GM12873 (cell line): ENCODE measurements around the gene GBGT1.

Experiments used
- CTCF ChIP-seq: IDR thresholded peaks from 2 replicates; pipeline ENCODE4 v1.5.1; 2012; ENCODE audit warnings: low read depth, mild to moderate bottlenecking, moderate library complexity, low read length, control low read depth; ENCODE audit not compliant: insufficient read depth; ENCODE audit errors: missing control alignments

GBGT1 gene

GRCh38 chr9:133103183-133103986, 60.3 kb downstream of the GBGT1 start:
- TF ChIP-seq CTCF: peak; percentile 94
